HG02938 (cell line): Measurements from ENCODE around the gene EFL1.

ENCODE experiments used
- ATAC-seq: cut with Tn5 transposase; IDR thresholded peaks from one replicate; pipeline ENCODE4 v1.9.1; 2021; ENCODE audit warnings: mild to moderate bottlenecking, moderate library complexity; ENCODE audit not compliant: unreplicated experiment

The EFL1 gene

DNA sequence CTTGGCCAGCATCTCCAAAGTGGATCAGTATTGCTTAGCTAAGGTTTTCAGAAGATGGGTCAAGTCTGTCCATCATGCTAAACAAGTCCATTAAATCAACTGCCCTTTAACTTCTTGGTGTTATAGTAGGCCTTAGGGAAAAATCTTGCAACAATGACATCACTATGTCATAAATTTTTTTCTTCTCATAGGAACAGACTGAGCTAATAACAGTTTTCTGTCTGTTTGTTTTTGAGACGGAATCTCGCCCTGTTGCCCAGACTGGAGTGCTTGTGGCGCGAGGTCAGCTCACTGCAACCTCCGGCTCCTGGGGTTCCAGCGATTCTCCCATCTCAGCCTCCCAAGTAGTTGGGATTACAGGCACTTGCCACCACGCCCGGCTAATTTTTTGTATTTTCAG, 94.2 kb downstream of the EFL1 start:
- ATAC-seq: no peak

DNA sequence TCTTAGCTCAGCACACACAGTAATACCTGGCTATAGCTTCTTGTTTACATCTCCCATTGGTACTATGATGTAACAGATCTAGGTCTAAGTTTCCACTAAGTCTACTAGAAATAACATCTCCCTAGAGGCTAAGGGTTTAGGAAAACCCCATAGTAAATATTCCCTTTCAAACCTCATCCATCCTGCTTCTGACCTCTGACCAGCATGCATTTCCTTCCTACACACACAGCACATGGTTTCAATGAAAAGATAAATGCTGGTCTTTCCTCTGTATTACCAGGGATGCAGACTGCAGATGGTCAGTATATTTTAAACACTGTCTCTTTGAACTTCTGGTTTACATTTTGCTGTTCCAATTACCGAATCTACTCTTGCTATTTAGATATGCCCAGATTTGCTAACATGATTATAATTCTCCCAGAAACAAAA, 96.6 kb downstream of the EFL1 start:
- ATAC-seq: no peak

DNA sequence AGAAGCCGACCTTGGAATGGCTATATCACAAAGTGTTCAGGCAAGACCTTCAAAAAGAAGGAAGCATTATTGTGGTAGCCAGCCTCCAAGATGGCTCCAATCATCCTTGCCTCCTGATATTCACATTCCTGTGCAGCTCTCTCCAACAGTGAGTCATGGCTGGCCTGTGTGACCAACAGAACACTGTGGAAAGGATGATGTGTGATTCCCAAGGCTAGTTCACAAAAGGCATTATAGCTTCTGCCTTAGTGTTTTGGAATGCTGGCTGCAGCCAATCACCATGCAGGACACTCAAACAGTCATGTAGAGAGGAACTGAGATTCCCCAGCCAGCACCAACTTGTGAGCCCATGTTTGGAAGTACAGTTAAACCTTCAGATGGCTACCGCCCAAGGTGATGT, 102.6 kb downstream of the EFL1 start:
- ATAC-seq: no peak

DNA sequence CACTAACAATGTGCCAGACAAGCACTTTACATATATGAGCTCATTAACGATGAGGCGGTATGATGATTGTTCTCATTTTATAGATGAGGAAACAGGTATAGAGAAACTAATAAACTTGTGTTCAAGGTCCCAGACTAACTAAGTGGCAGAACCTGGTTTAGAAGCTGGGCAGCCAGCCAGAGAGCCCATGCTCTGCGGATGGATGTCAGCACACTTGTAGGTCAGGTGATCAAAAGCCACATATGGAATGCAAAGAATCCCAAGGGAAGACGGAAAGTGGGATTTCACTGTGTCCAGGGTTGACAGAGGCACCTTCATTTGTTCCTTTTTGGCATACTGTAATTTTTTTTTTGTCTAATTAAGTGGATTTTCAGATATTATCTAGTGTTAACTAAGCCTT, 103.7 kb downstream of the EFL1 start:
- no peak for ATAC-seq

DNA sequence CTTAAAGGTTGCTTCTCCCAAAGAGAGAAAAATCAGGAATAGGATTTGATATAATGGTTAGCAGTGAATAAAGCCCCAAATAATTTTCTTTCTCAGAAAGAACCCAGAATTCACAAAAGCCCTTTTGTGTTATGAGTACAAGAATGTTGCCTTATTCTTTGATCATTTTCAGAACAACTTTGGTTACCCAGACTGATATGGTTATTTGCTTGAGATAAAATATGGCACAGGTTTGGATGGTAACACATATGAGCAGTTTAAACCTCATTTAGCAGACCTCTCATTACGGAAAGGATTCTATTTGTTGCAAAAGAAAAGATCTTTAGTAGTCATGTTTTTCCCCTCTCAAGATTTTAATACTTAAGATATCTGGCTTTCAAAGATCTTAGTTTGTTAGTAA, 111.9 kb downstream of the EFL1 start:
- ATAC-seq: no peak

DNA sequence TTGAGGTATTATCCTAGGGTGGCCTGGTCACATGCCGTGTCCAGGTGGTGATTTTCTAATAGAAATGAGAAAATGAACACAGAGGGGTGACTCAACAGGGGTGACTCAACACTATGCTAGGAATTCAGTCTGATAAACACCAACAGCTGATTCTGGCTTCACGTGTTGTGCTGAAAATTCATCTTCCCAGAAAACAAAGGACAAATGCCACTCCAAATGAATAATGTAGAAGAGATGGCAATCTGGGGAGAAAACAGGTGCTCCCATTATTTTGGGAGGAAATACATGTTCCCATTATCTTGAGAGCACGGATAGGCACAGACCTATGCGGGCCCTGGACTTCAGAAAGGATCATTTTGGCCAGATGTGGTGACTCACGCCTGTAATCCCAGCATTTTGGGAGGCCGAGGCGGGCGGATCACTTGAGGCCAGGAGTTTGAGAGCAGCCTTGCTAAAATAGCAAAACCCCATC, 115.5 kb downstream of the EFL1 start:
- no peak for ATAC-seq

DNA sequence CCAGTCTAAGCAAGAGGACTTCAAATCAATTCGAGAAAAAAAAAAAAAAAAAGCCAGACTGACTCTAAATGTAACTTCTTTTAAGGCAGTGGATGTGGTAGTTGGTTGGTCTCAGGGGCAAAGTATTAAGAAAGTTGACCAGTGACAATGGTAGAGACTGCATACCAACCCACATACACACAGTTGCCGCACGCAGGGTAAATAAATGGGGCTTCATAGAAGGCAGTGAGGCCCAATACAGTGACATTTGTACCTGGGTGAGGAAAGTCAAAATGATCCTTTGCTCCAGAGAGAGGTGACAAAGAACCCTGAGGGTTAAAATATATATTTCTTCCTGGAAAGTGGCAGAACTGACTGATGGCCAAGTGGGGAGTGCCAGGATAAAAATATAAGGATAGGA, 116.0 kb downstream of the EFL1 start:
- ATAC-seq: no peak

DNA sequence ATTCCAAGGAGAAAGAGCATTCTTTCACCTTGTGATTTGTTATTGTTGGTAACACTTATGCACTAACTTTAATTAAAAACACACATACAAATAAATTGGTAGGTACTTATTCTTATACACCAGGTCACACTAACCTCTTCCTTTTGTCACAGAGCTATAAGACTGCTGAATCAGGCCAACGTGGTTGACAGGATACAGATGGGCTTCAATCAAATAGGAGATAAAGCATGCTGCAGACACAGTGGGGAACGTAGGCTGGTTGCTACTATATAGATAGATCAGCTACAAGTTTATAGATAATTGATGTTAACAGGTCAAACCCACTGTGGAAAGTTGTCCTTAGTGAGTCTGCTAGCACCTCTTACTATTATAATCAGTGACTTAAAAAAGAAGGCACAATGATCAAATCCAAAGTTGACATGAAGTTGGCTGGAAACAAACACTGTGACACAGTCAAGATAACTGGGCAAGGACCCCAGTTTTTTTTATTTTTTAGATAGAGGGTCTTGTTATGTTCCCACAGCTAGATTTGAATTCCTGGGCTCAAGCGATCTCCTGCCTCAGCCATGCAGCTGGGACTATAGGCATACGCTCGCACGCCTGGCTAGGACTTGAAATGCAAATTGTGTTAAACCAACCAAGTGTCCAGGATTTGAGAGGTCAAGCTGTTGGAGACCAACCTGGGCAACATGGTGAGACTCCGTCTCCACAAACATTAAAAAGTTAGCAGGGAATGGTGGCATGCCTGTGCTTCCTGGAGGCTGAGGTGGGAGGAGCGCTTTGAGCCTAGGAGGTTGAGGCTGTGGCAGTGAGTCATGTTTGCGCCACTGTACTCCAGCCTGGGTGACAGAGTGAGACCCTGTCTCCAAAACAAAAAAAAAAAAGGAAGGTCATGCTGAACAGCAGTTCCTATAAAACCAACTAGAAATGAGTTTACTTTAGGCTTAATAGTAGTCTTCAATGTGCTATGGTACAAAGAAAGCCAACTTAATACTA, 118.8 kb downstream of the EFL1 start:
- no peak for ATAC-seq

DNA sequence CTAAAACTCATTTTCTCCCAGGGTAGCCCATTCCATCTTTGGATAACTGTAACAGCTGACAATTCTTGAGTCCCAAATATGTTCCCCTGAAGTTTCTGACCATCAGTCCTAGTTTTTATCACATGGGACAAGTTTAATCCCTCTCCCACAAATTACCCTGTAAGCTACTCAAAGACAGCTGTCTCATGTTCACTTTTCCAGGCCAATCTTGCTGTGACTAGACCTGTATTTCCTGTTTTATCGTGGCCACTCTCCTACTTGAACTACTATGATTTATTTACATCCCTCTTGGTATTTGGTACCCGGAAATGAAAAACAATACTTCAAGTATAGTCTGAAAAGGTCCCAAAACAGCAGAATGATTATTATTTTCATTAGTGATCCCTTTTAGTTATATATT, 121.6 kb downstream of the EFL1 start:
- no peak for ATAC-seq

DNA sequence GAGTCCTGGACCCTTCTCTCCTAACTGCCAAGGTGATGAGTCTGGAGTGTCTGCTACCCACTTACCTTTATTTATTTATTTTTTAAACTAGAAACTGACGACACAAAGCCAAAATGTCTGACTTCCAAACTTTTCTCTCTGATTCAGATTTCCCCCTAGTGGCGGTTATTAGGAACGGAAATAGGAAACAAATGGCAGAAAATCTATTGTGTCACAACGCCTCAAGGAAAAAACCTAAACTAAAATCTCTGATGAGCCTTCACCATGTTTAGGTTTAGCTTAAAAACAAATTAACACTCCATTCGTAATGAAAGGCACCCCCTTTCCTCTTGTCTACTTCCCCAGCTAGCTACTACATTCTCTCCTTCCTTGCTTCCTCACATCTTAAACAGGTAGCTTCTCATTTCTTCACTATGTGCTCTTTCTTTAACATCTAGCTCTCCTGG, 122.7 kb downstream of the EFL1 start:
- ATAC-seq: no peak

DNA sequence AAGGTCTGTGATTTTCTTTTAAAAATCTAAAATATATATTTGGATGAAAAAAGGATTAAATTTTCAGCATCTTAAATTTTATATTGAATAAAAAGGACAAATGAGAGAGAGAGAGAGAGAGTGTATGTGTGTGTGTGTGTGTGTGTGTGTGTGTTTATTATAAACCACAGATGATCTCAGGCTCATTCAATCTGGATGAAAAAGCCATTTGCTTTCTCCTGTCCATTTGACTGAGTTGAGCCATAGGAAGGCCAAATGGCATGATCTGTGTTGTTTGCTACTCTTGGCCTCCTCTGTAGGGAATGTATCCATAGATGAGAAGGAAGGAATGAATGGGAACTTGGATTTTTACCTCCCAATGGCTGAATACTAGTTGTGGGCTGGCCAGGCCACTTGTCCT, 124.2 kb downstream of the EFL1 start:
- no peak for ATAC-seq

DNA sequence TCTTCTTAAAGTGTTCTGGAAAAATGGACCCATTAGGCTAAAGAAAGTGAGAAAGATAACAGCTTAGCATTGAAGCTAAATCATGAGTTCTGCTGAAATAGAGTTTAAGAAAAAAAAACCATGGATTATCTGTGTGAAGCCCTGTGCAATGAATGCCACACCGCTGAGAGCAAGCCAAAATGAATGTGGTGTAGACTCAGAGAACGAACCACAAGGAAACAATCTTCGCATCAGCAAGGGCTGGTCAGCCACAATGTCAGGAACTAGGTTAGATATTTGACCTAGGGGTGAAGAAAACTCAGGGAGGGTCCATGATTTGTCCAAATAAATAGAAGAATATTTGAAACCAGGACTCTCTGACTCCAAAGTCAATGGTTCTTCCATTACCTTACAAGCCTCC, 125.3 kb downstream of the EFL1 start:
- no peak for ATAC-seq

DNA sequence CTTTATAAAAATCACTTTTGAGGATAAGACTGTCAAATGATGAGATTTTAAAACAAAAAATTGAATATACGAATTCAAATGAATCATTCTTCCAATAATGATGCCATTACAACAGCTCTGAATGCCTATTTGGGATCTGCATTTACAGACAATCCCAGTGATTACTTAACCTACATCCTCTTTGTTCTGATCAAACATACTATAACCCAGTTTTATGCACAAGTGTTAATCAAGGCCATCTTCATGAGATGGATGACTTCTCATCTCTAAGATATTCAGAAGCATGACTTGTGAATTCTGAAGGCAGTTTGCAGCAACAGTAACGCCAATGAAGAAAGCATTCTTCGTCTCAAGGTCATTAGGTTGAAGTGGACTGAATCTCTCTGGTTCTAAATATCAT, 126.4 kb downstream of the EFL1 start:
- ATAC-seq: no peak

DNA sequence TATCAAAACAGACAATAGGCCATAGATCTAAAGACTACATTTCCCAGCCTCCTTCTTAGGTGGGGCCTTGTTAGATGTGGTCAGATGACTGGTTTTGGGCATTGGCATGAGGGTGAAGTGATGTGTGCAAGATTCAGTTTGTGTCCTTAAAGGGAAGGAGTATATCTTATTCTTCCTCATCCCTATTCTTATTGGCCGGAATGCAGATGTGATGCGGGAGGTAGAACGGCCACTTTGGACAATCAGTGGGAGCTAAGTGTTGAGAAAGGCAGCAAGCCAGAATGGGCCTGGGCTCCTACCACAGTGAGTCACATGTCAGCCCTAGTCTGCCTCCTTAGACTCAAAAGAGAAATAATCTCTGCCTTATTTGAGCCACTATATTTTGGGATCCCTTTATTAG, 126.9 kb downstream of the EFL1 start:
- no peak for ATAC-seq

DNA sequence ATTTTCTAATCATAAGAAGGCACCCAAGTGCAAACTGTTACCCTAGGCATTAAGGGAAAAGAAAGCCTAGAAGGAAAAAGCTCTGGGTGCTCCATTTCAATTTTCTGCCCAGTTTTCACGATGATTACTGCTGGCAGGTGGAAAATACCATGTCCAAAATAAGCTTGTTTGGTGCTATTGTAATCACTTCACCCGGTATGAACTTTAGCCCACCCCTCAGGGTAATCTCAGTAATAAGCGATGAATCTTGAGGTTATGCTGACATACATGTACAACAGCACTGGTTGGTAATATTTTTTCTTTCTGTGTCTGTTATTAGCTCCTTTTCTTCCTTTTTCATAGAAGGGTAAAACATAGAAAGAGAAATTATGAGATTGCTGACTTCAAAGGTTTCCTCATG, 128.1 kb downstream of the EFL1 start:
- ATAC-seq: no peak

DNA sequence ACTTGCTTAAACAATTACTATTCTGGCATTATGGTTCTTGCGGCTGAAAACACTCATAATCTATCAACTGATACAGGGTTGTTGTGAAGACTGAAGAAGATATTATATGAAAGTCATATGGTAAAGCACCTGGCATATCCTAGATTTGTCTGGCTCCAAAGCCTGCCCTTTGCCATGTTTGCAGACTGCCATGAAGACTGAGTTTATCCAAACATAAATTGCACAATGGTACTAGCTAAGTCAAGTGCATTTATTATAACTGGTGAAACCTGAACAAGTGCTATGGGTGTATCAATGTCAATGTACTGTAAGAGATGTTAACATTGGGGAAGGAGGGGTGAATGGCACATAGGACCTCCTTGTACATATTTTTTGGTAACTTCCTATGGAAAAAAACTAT, 129.3 kb downstream of the EFL1 start:
- ATAC-seq: no peak

DNA sequence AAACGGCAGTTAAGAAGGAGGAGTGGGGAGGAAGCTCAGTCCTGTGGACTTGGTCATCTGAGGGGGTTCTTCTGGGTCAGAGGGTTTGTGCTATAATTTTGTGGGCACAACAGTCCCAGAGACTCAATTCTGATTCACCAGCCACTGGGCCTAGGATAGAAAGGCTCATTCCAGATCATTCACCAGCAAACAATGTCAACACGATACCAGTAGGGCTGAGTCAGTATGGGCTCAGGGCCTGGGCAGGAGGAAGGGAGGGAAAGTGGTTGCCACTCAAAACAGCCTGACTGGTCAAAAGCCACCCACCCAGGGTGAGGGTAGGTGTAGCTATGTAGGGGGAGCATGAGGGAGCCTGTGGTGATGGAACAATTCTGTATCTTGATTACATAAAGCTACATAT, 129.8 kb downstream of the EFL1 start:
- ATAC-seq: no peak

DNA sequence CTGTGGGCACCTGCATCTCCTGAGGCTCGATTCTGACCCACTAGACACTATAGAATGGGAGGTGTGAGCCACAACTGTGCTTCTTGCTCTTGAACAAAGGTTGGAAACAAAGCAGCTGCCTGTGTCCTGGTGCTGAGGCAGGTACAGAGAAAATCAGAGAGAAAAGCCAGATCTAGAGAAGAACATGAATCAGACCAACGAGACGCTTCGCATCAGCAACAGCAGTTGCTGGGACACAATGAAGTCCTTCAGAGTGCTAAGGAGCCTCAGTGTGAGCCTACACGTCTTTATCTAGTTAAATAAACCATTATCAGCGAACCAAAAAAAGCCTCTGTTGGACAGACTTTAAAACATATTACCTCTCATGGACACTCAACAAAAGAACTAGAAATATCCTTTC, 130.4 kb downstream of the EFL1 start:
- no peak for ATAC-seq

DNA sequence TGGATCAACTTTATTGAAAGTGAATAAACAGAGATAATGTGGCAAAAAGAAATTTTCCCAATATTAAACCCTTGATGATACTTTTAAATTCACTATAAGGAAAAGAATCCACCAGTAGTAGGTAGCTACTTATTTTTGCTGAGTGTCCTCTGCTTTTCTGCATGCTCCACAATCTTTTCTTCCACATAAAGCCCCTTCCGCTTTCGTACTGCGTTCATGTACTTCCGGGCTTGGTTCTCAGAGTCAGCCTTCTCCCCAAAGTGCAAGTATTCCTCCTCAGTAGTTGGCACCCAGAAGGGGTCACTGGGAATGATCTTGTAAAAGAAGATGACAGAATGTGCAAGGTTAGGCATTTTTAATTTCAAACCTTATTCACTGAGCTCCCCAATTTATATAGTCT, 132.3 kb downstream of the EFL1 start:
- no peak for ATAC-seq

DNA sequence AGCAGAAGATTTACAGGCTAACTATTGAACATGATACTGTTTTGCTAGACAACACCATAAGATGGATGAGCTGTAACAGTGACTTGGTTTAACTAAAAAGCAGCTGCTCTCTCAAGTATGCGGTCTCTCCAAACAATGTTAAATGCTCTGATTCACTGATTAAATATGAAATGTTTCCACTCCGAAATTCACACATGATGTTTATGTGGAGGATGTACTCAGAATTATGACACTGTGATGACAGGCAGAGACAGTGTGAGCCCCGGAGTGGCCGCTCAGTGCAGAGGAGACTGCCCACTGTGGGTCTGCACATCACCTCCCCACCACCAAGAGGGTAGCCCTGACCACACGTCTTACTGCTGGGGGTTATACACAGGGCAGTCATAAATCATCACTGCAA, 132.8 kb downstream of the EFL1 start:
- ATAC-seq: no peak

DNA sequence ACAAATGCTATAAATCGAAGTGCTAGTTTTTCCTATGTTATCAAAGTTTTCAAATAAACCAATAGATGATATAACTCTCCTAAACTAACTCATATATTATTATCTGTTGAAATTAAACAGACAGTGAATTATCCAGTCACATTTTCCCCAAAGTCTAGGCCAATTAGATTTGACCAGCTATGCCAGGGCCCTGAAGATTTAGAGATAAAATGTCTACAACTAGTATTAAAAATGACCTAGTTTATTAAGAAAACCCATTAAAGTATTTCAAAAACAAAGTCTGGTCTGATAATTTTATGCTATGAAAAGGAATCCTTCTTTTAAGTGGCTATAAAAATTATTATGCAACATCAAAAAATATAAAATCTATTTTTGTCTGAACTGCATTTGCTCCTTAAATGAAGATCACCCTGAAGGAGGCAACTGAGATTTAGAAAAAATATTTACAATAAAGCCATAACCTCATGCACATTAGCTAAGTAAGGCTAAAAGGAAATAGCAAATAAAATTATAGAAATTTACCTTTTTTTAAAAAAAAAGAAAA, 133.3 kb downstream of the EFL1 start:
- ATAC-seq: no peak

DNA sequence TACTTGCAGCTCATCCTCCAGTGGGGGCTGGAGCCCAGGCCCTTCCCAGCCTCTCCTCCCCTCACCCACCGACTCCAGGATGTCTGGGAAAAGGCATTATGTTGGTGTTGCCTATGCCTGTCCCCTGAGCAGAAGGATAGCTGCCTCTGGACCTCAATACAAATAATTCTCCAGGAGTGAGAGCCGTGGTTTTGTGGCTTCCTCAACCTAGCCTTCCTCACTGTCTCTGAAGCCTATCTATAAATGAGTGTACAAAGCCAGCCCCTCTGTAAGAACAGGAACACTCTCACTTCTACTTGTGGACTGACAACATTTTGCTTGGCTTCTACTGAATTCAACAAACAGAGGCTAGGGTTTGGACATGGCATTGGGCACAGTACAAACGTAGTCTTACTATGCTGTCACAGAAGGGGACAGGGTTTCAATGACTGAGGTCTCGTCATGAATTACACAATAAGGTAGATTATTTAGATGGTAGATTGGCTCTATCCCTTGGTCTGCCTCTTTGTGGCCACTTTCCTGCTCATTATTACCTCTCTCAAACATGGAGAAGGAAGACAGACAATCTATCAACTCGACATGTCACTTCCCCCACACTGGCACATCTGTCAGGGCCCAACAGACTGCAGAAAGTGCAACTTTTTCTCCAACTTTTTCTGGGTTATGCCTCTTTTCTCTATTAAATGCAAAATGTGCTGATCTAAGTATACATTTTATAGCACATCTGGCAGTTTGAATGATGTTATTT, 134.0 kb downstream of the EFL1 start:
- ATAC-seq: peak; percentile 70
